ENCODE measurements around the gene SNCA.

The SNCA gene

GRCh38 chr4:89807441-89808140 lies 29.4 kb downstream of the SNCA start:
- DNase-seq: no peak

GRCh38 chr4:89805297-89805696 lies 31.7 kb downstream of the SNCA start:
- DNase-seq: no peak

GRCh38 chr4:89803915-89804314 lies 33.0 kb downstream of the SNCA start:
- DNase-seq: no peak

- no peak for DNase-seq
Measured at GRCh38 chr4:89803036-89803435, 33.9 kb downstream of the SNCA start.

- DNase-seq: no peak
Measured at GRCh38 chr4:89800527-89801103, 36.3 kb downstream of the SNCA start.

- no peak for DNase-seq
Measured at GRCh38 chr4:89800012-89800516, 36.9 kb downstream of the SNCA start.

GRCh38 chr4:89799071-89799470 lies 37.9 kb downstream of the SNCA start:
- no peak for DNase-seq

- DNase-seq: no peak
Measured at GRCh38 chr4:89797117-89797516, 39.8 kb downstream of the SNCA start.

- DNase-seq: peak; percentile 40
Measured at GRCh38 chr4:89788206-89789072, 48.5 kb downstream of the SNCA start.

- no peak for DNase-seq
Measured at GRCh38 chr4:89784686-89785231, 52.2 kb downstream of the SNCA start.

GRCh38 chr4:89781321-89781720 lies 55.6 kb downstream of the SNCA start:
- DNase-seq: no peak

GRCh38 chr4:89773805-89774204 lies 63.2 kb downstream of the SNCA start:
- DNase-seq: no peak

GRCh38 chr4:89769856-89770255 lies 67.1 kb downstream of the SNCA start:
- DNase-seq: no peak

- DNase-seq: no peak
Measured at GRCh38 chr4:89767924-89768323, 69.0 kb downstream of the SNCA start.

- no peak for DNase-seq
Measured at GRCh38 chr4:89765966-89766365, 71.0 kb downstream of the SNCA start.

GRCh38 chr4:89765528-89765927 lies 71.4 kb downstream of the SNCA start:
- DNase-seq: no peak

- DNase-seq: no peak
Measured at GRCh38 chr4:89762311-89762710, 74.7 kb downstream of the SNCA start.

GRCh38 chr4:89759426-89759825 lies 77.5 kb downstream of the SNCA start:
- DNase-seq: no peak

- no peak for DNase-seq
Measured at GRCh38 chr4:89757154-89757719, 79.7 kb downstream of the SNCA start.

GRCh38 chr4:89755220-89755619 lies 81.7 kb downstream of the SNCA start:
- no peak for DNase-seq

- DNase-seq: no peak
Measured at GRCh38 chr4:89754531-89754930, 82.4 kb downstream of the SNCA start.

GRCh38 chr4:89753601-89754066 lies 83.3 kb downstream of the SNCA start:
- no peak for DNase-seq
